IPS DF 6.9 (cell line): ENCODE data around the gene DYRK4.

ENCODE experiments used
- DNase-seq: peaks from one replicate; pipeline ENCODE4 v3.0.0-alpha.2; 2013; ENCODE audit warnings: low read depth, low spot score
- H3K27ac ChIP-seq: one replicate; pipeline ENCODE4 v1.5.1; 2013; ENCODE audit warnings: low read length, control low read depth
- H3K27me3 ChIP-seq: 2 replicates; pipeline ENCODE4 v1.6.1; 2013; ENCODE audit warnings: mild to moderate bottlenecking, low read length; ENCODE audit not compliant: control insufficient read depth, insufficient read depth
- H3K36me3 ChIP-seq: 2 replicates; pipeline ENCODE4 v1.6.1; 2013; ENCODE audit warnings: low read length; ENCODE audit not compliant: control insufficient read depth, insufficient read depth
- H3K4me1 ChIP-seq: 2 replicates; pipeline ENCODE4 v1.6.1; 2013; ENCODE audit warnings: low read length; ENCODE audit not compliant: control insufficient read depth, insufficient read depth
- H3K4me3 ChIP-seq: 2 replicates; pipeline ENCODE4 v1.5.1; 2013; ENCODE audit warnings: mild to moderate bottlenecking, low read length
- H3K9me3 ChIP-seq: 2 replicates; pipeline ENCODE4 v1.6.1; 2013; ENCODE audit warnings: low read length, inconsistent platforms; ENCODE audit not compliant: control insufficient read depth, insufficient read depth
- whole genome bisulfite sequencing: extraction: QIAGEN DNeasy Blood & Tissue Kit; methylation state at CpG from one replicate; pipeline ENCODE4 v1.1.7; 2013; ENCODE audit warnings: mixed read lengths, missing lambda C conversion rate; ENCODE audit not compliant: insufficient read length, insufficient coverage; 5-methylcytosine and 5-hydroxymethylcytosine counted together

Gene DYRK4

DNA sequence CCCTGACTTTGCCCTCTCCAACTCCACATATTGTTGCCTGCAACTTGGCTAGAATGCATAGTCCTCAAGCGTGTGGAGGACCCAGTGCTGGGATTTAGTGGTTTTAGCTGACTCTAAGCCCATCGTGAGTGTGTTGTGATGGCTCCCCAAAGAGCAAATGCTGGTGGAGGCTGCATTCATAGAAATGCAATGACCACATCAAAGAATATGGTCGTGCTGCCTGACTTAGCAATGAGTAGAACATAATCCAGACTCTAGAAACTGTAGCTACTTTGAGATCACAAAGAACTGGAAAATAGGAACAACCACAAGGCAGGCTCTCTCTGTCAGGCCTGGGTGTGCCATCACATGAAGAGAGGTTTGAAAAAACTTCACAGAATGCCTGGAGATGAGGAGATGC is 1.3 kb downstream of the DYRK4 start:
- WGBS: no CpG with 5 or more reads among the region's 3 CpGs
- no peak overlapping the region for H3K4me3 ChIP-seq
- H3K27ac ChIP-seq: no peak overlapping the region
- DNase-seq: no peak
- H3K9me3 ChIP-seq: no peaks in the 10 kb centered on the region
- no peaks in the 10 kb centered on the region for H3K36me3 ChIP-seq
- H3K4me1 ChIP-seq: peaks cover 3% of the 10 kb centered on the region; the same call in 1 of the 2 replicates
- H3K27me3 ChIP-seq: peaks cover 6% of the 10 kb centered on the region; the same call in 1 of the 2 replicates

DNA sequence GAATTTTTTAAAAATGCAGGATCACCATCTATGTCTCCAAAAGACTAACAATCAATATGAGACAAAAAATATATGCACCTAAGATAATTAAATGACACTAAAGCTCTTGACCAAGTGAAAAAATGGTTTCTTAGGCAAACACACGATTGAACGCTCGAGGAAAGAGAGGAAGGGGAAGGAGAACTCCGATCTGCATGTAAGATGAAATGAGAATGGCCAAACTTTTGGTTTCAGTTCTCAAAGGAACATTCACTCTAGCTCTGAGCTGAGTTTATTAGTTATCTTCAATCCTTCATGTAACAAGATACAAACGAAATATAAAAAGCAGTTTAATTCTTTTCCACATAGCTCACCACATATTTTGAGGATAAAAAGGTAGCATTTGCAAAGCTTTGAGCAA is 2.8 kb downstream of the DYRK4 start:
- Histone ChIP-seq H3K36me3 (no peaks in the 10 kb centered on the region), H3K27ac (no peak overlapping the region), H3K4me3 (no peak overlapping the region), H3K4me1 (peaks cover 3% of the 10 kb centered on the region; the same call in 1 of the 2 replicates), H3K27me3 (peaks cover 6% of the 10 kb centered on the region; the same call in 1 of the 2 replicates), H3K9me3 (no peaks in the 10 kb centered on the region)
- WGBS: no CpG with 5 or more reads among the region's 5 CpGs
- DNase-seq: no peak

DNA sequence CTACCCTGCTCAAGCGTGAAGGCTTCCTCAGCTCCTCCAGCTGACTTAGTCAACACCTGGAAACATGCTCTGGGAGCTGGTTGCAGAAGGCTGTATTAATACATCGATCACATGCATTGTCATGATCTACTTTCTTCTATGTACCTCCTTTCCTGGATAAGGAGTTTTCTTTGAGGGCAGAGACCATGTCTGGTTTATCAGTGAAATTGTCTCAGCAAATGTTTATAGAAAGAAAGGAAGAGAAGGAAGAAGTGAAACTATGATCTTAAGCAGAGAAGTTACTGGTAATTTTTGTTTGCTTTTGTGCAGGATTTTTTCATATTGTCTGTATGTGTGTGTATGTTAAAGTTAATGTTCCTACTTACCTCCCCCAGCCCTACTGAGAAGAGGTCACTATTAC is 4.5 kb downstream of the DYRK4 start:
- Histone ChIP-seq H3K4me3 (no peak overlapping the region), H3K4me1 (peaks cover 3% of the 10 kb centered on the region; the same call in 1 of the 2 replicates), H3K9me3 (no peaks in the 10 kb centered on the region), H3K27me3 (peaks cover 7% of the 10 kb centered on the region; the same call in 1 of the 2 replicates), H3K27ac (no peak overlapping the region), H3K36me3 (no peaks in the 10 kb centered on the region)
- no CpG with 5 or more reads among the region's 2 CpGs for WGBS
- DNase-seq: no peak

DNA sequence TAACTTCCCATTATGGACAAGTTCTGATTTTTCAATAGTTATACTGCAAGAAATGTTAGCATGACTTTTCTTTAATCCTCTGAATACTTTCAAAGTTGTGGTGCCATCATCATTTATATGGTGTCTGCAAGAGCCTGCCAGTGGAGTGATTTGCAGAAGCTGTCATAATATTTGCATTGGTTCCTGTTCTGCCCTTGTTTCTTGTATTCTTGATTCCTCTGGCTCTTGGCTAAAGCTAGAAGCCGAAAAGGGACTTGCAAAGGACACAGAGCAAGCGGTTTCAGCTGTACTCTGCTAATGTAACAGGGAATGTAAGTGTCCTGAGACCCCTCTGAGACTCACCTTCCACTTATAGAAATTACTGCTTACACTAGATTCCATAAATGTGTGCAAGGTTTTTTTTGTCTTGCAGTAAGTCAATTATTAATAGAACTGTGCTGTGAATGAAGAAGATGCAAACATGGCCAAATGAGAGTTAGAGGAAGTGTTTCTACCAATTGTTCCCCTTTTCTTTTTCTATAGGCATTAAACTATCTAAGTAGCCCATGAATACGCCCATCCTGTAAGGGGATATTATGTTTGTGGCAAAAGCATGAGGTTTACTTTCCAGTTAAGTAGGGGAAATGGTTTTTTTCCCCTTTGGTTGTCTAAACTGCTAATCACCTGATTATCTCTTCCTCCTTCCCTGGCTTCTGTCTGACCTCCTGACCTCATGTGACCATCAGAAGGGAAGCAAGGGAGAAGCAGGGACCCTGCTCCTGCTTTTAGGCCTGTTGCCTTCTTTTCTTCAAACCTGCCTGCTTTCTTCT is 5.3 kb downstream of the DYRK4 start:
- peaks cover 7% of the 10 kb centered on the region; the same call in 1 of the 2 replicates for H3K27me3 ChIP-seq
- no peak overlapping the region for H3K27ac ChIP-seq
- no peak for DNase-seq
- no peaks in the 10 kb centered on the region for H3K9me3 ChIP-seq
- H3K4me3 ChIP-seq: no peak overlapping the region
- no CpG with 5 or more reads among the region's 3 CpGs for WGBS
- no peaks in the 10 kb centered on the region for H3K36me3 ChIP-seq
- peaks cover 3% of the 10 kb centered on the region; the same call in 1 of the 2 replicates for H3K4me1 ChIP-seq

DNA sequence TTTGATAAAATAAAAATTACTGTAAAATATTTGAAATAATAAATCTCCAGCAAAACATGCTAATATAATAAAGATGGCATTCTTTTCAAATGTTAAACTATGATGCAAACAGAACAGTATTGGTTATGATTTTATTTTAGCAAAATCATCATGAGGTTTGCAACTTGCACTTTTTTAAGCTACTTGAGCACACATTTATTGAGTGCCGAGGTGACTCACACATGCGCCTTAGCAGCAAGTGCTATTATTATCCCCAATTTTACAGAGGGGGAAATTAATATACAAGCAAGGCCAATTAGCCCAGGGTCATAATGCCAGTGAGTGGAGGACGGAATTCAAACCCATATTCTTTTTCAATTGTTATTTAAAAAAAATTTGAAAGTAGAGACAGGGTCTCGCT is 7.3 kb downstream of the DYRK4 start:
- Histone ChIP-seq H3K27me3 (0 out of 2 replicates have a peak, but pooled peaks cover 1% of the 10 kb centered on the region), H3K36me3 (no peaks in the 10 kb centered on the region), H3K27ac (no peak overlapping the region), H3K9me3 (no peaks in the 10 kb centered on the region), H3K4me3 (no peak overlapping the region), H3K4me1 (no peaks in the 10 kb centered on the region)
- WGBS: no CpG with 5 or more reads among the region's 4 CpGs
- no peak for DNase-seq

DNA sequence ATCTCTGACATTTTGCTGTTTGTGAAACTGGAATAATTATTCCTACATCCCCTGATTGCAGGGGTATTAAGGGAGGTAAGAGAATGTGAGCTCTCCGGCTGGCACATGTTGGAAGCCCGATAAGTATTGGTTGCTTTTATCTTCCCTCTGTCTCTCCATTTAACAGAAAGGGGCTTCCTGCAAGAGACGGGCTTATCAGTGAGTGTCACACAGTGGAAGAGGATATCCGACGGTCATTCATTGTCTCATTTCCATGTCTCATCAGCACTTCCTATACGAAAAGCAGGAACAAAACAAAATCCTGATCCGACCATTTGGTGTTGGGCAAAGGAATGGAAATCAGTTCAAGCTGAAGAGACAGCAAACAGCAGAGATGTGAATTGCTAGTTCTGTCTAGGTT is 10.7 kb downstream of the DYRK4 start:
- no CpG with 5 or more reads among the region's 7 CpGs for WGBS
- no peak for DNase-seq
- H3K4me1 ChIP-seq: no peaks in the 10 kb centered on the region
- H3K9me3 ChIP-seq: no peaks in the 10 kb centered on the region
- H3K27me3 ChIP-seq: 0 out of 2 replicates have a peak, but pooled peaks cover 1% of the 10 kb centered on the region
- H3K27ac ChIP-seq: no peak overlapping the region
- no peak overlapping the region for H3K4me3 ChIP-seq
- no peaks in the 10 kb centered on the region for H3K36me3 ChIP-seq

DNA sequence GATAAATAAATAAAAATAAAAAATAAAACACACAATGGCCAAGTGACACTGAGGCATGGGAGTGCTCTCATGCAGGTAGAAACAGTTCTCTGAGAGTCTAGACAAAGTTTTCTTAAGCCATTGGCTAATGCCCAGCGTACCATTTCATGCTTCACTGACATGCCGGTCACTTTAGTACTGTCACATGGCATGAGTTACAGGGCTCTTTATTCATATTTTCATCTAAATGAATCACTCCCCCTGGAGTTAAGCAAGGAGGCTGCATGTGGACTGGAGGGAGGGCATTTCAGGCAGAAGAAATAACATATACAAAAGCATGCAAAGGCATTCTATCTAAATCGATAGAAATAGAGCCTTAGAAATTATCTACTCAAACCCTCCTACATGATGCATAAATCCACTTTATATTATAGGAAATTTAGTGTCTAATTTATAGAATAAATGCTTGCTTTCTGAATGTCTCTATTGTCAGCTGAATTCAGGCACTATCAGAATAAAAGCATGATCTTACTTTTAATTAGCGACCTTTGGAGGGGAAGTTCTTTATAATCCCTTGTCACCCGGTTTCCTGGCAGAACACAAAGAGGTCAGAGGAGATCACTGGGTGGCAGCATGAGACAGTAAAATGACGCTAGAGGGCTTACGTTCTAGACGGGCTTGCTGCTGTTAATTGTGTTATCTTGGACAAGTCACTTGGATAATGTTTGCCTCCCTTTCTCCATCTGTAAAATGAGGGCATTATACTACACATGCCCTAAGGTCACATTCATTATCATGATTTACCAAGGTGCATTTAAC is 17.5 kb downstream of the DYRK4 start:
- Histone ChIP-seq H3K4me3 (no peak overlapping the region), H3K4me1 (no peaks in the 10 kb centered on the region), H3K27ac (no peak overlapping the region), H3K36me3 (no peaks in the 10 kb centered on the region), H3K27me3 (no peaks in the 10 kb centered on the region), H3K9me3 (no peaks in the 10 kb centered on the region)
- no peak for DNase-seq
- no CpG with 5 or more reads among the region's 8 CpGs for WGBS

DNA sequence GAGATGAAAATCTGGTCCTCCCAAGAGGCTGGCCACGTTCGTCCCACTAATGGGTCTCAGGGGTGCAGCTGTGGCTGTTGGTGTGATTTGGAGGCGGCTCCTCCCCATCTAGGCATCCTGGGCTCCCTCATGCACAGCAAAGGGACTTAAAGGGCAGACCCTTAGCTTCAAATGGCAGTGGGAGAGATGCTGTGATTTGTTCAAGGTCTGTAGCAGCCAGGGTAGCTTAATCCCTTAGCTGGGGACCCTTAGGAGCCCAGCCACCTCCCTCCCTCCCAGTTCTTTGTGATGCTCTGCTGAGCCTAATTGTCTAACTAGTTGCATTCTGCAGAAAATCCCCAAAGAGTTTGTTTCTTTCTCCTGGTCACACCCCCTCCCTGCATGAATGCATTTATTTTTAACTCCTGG is 18.3 kb downstream of the DYRK4 start:
- no CpG with 5 or more reads among the region's 3 CpGs for WGBS
- Histone ChIP-seq H3K4me1 (no peaks in the 10 kb centered on the region), H3K27me3 (no peaks in the 10 kb centered on the region)

DNA sequence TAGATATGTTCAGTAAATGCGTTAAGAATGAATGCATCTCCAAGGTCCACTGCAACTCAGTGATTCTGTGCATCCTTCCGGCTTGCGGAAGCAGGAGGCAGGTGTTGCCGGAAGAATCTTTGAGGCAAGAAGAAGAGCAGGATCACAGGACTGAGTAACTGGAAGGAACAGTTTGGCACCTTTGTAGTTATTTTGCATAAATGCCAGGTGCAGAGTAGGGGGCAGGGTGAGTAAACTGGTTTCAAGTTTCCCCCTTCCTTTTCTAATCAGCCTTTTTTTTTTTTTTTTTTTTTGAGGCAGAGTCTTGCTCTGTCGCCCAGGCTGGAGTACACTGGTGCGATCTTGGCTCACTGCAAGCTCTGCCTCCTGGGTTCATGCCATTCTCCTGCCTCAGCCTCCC is 22.3 kb downstream of the DYRK4 start:
- no peak overlapping the region for H3K4me3 ChIP-seq
- H3K27ac ChIP-seq: no peak overlapping the region
- no peak for DNase-seq
- no peaks in the 10 kb centered on the region for H3K36me3 ChIP-seq
- no peaks in the 10 kb centered on the region for H3K4me1 ChIP-seq
- no CpG with 5 or more reads among the region's 6 CpGs for WGBS
- H3K9me3 ChIP-seq: no peaks in the 10 kb centered on the region
- H3K27me3 ChIP-seq: no peaks in the 10 kb centered on the region

More for the DNA sequence above, 18.3 kb downstream of the DYRK4 start:
- DNase-seq: no peak
- no peaks in the 10 kb centered on the region for H3K36me3 ChIP-seq
- no peak overlapping the region for H3K27ac ChIP-seq
- H3K9me3 ChIP-seq: no peaks in the 10 kb centered on the region
- no peak overlapping the region for H3K4me3 ChIP-seq

DNA sequence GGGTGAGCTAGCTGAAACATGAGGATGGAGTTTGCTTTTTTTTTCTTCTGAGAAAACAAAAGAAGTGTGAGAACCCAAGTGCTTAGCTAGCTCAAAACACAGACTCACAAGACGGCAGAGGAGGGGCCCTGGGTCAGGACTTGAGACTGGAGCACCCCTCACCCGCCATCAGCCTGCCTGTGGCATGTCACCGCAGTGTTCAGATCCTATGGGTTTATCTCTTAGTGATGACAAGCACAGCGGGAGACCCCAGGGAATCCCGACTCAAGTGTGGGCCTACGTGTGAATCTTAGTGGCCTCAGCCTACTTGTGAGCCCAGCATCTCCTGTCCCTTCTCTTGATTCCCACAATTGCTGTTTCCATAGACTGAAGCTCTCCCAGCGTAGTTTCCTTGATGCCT is 22.9 kb downstream of the DYRK4 start:
- Histone ChIP-seq H3K27ac (no peak overlapping the region), H3K27me3 (no peaks in the 10 kb centered on the region), H3K36me3 (no peaks in the 10 kb centered on the region), H3K4me3 (no peak overlapping the region), H3K9me3 (no peaks in the 10 kb centered on the region), H3K4me1 (no peaks in the 10 kb centered on the region)
- no CpG with 5 or more reads among the region's 7 CpGs for WGBS
- DNase-seq: no peak
